GM13977 (cell line): ENCODE measurements around the gene SOSTDC1.
"Not testable (repeated sequence)": the region's sequence is repeated elsewhere in the genome, so short reads cannot be mapped to it uniquely, and the experiment has no call there.

Experiments used
- DNase-seq: peaks from one replicate; pipeline ENCODE4 v3.0.0; 2012; ENCODE audit warnings: low spot score
- in situ Hi-C: fragments of 300-500 bp; cut with MboI; formaldehyde crosslinking; loops from one replicate; pipeline ENCODE4 v1.12.0; 2022; ENCODE audit warnings: low sequenced_read_pairs, low pct_unique_long_range_greater_than_20kb, mixed read lengths, inconsistent platforms; ENCODE audit not compliant: unreplicated experiment
- TF ChIP-seq, protein P1 (sequence below): IDR thresholded peaks from 2 replicates; pipeline ENCODE4 v1.5.1; 2012; ENCODE audit warnings: mild to moderate bottlenecking, control low read depth; ENCODE audit not compliant: insufficient read depth; ENCODE audit errors: extremely low read depth, missing control alignments

The SOSTDC1 gene

DNA sequence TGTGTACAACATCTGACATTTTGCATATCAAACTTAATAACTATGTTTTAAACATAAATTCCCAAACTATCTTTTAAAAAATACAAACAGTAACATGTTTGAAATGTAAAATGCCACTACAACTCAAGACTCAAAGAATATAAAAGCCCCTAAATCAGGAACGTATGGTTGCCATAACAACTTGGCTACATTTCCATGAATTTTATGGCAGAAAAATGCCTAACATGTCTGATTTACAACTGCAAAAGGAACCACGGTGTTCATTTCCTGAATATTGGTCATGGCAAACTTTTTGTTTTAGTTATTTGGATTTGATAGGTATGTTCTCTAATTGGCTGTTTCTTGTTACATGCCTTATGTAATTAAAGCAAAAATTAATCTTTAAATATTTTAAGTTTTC, 2.0 kb downstream of the SOSTDC1 start:
- DNase-seq, result no peak
- TF ChIP-seq, protein P1, sequence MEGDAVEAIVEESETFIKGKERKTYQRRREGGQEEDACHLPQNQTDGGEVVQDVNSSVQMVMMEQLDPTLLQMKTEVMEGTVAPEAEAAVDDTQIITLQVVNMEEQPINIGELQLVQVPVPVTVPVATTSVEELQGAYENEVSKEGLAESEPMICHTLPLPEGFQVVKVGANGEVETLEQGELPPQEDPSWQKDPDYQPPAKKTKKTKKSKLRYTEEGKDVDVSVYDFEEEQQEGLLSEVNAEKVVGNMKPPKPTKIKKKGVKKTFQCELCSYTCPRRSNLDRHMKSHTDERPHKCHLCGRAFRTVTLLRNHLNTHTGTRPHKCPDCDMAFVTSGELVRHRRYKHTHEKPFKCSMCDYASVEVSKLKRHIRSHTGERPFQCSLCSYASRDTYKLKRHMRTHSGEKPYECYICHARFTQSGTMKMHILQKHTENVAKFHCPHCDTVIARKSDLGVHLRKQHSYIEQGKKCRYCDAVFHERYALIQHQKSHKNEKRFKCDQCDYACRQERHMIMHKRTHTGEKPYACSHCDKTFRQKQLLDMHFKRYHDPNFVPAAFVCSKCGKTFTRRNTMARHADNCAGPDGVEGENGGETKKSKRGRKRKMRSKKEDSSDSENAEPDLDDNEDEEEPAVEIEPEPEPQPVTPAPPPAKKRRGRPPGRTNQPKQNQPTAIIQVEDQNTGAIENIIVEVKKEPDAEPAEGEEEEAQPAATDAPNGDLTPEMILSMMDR, result no peak
- in situ Hi-C loops, result no loop called here

DNA sequence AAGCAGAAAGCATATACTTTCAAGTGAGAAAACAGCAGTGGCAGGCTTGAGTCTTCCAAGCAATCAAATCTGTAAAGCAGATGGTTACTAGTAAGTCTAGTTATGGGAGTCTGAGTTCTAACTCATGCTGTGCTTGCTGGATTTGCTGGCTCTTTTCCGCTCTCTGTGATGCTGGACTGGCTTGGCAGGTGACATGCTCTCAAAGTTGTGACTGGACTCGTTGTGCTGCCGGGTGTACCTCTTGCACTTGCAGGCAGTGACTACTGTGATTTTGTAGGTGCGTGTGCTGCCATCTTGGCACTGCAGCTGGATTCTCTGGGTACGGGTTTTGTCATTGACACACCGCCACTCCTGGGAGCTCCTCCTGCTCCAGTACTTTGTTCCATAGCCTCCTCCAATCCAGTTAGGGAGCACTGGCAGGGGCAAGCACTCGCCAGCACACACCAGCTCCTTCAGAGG, 3.1 kb downstream of the SOSTDC1 start:
- TF ChIP-seq, protein P1, result no peak
- DNase-seq, result no peak
- in situ Hi-C loops, result no loop called here

DNA sequence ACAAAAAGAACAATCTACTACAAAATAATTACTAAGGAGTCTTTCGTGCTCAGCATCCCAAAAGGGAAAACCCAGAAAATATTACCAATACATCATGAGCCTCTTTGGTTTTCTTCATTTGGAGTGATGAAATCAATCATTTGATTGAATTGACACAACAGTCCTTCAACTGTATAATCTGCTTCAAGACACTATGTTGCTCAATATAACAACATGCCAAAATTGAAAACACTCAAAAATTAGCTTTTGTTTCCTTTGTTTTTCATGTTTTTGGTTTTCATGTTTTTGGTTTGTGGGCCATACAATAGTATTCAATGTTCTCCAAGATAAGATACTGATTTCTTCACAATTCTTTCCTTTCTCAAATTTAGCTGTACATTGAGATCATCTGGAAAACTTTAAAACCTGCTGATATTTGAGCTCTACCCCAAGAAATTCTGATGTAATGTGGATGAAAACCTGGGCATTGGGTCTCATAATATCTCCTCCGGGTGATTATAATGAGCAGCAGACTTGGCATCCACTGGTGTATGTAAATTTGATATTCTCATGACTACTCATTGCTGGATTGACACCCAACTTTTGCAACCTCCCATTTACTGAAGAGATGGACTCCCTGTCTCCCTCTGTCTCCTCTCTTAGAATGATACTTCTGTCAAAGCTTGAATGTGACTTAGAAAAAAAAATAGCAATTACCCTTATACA, 4.6 kb downstream of the SOSTDC1 start:
- no peak for DNase-seq
- in situ Hi-C loops, result no loop called here
- TF ChIP-seq, protein P1, result no peak

DNA sequence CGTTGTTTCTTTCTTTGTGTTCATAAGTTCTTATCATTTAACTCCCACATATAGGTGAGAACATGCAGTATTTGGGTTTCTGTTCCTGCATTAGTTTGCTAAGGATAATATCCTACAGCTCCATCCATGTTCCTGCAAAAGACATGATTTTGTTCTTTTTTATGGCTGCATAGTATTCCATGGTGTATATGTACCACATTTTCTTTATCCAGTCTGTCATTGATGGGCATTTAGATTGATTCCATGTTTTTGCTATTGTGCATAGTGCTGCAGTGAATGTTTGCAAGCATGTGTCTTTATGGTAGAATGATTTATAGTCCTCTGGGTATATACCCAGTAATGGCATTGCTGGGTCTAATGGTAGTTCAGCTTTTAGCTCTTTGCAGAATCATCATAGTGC, 9.2 kb downstream of the SOSTDC1 start:
- DNase-seq, in situ Hi-C loops: not testable (repeated sequence)

DNA sequence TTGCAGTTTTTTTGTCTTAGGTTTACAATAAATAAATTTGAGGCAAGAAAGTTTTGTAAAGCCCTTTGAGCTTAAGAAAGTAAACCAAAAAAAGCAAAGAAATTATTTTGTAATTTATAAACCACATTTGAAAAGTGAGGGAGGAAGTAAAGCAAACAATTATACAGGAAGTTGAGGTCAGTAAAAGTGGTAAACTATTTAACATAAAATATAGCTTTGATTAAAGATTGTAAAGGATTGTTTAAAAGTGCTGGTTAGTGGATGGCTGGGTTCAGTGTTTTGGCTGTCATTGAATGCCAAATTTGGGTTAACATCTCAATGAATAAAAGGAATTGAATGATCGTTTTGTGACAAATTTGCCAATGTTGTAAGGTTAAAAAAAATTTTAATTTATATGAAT, 9.9 kb downstream of the SOSTDC1 start:
- DNase-seq, result no peak
- in situ Hi-C loops, result no loop called here
- TF ChIP-seq, protein P1, result no peak

DNA sequence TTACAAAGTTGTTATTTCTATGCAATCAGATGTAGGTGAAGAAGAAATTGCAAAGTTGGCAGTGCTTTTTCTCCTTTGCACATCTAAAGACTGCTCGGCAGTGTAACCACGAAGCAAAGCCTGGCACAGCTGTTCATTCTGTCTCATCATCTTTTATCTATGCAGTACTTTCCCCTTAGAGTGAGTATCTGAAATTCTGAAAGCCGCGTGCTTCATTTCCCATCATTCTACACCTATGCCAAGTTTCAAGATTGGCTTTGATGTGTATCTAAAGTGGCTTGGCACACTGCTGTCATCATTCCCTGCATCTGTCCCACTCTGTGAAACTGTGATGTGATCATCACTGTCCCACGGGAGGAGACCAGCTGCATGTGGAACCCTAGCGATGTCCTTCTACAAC, 15.2 kb downstream of the SOSTDC1 start:
- TF ChIP-seq, protein P1, result no peak
- no peak for DNase-seq
- in situ Hi-C loops, result no loop called here

DNA sequence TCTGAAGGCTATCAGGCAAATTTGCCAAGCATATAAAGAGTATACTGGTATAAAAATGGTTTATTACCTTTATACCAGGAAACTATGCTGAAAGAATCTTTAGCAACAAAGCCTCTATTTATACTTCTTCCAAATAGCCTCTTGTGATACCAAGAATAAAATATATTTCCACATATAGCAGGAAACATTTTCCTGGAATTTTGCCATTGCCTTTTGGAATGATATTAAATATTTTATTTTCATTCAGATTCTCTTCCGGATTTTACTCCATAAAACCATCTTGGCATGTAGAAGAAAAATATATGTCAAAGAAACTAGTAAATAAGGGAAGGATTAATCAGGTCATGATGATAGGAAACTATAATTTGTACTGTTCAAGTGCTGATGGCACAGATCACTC, 17.7 kb downstream of the SOSTDC1 start:
- TF ChIP-seq, protein P1, result no peak
- in situ Hi-C loops, result no loop called here
- DNase-seq, result no peak
